Nephron progenitor cell (in vitro differentiated cells): Measurements from ENCODE around the gene ZMYND15.
"Not testable (repeated sequence)": the region's sequence is repeated elsewhere in the genome, so short reads cannot be mapped to it uniquely, and the experiment has no call there.

Source experiments
- DNase-seq: peaks from one replicate; pipeline ENCODE4 v3.0.0; 2021
- H3K27ac Mint-ChIP-seq: 2 replicates; pipeline ENCODE4 v1.8.0; 2021; ENCODE audit warnings: mild to moderate bottlenecking, moderate library complexity, mixed read lengths
- H3K27me3 Mint-ChIP-seq: 2 replicates; pipeline ENCODE4 v1.8.0; 2021; ENCODE audit warnings: mild to moderate bottlenecking, low read depth, mixed read lengths; ENCODE audit not compliant: poor library complexity
- H3K36me3 Mint-ChIP-seq: 2 replicates; pipeline ENCODE4 v1.8.0; 2021; ENCODE audit warnings: low read depth, mixed read lengths
- H3K4me1 Mint-ChIP-seq: 2 replicates; pipeline ENCODE4 v1.8.0; 2021; ENCODE audit warnings: mixed read lengths
- H3K4me3 Mint-ChIP-seq: 2 replicates; pipeline ENCODE4 v1.8.0; 2021; ENCODE audit warnings: mild to moderate bottlenecking, moderate library complexity, mixed read lengths
- H3K9me3 Mint-ChIP-seq: 2 replicates; pipeline ENCODE4 v1.8.0; 2021; ENCODE audit warnings: mild to moderate bottlenecking, moderate library complexity, mixed read lengths
- TF ChIP-seq, protein P1 (sequence below): fragments of 200-600 bp; sonication (generic); IDR thresholded peaks from 2 replicates; pipeline ENCODE4 v1.5.0; 2021; ENCODE audit warnings: antibody characterized with exemption

ZMYND15 gene, protein sequence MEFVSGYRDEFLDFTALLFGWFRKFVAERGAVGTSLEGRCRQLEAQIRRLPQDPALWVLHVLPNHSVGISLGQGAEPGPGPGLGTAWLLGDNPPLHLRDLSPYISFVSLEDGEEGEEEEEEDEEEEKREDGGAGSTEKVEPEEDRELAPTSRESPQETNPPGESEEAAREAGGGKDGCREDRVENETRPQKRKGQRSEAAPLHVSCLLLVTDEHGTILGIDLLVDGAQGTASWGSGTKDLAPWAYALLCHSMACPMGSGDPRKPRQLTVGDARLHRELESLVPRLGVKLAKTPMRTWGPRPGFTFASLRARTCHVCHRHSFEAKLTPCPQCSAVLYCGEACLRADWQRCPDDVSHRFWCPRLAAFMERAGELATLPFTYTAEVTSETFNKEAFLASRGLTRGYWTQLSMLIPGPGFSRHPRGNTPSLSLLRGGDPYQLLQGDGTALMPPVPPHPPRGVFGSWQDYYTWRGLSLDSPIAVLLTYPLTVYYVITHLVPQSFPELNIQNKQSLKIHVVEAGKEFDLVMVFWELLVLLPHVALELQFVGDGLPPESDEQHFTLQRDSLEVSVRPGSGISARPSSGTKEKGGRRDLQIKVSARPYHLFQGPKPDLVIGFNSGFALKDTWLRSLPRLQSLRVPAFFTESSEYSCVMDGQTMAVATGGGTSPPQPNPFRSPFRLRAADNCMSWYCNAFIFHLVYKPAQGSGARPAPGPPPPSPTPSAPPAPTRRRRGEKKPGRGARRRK

GRCh38 chr17:4739122-4740024 is at the start of gene ZMYND15, which contains the start of gene CXCL16:
ZMYND15 (plus strand) TSS chr17:4739833; CDS start chr17:4740549, 716 bp downstream.
CXCL16 (minus strand) TSS chr17:4739928; CDS start chr17:4739339, 589 bp downstream.
- H3K36me3 Mint-ChIP-seq, result no peaks in the 10 kb centered on the region
- peak within 1 kb of the TSS; percentile 77 for H3K4me3 Mint-ChIP-seq
- H3K4me1 Mint-ChIP-seq, result peaks cover 19% of the 10 kb centered on the region
- TF ChIP-seq, protein P1, sequence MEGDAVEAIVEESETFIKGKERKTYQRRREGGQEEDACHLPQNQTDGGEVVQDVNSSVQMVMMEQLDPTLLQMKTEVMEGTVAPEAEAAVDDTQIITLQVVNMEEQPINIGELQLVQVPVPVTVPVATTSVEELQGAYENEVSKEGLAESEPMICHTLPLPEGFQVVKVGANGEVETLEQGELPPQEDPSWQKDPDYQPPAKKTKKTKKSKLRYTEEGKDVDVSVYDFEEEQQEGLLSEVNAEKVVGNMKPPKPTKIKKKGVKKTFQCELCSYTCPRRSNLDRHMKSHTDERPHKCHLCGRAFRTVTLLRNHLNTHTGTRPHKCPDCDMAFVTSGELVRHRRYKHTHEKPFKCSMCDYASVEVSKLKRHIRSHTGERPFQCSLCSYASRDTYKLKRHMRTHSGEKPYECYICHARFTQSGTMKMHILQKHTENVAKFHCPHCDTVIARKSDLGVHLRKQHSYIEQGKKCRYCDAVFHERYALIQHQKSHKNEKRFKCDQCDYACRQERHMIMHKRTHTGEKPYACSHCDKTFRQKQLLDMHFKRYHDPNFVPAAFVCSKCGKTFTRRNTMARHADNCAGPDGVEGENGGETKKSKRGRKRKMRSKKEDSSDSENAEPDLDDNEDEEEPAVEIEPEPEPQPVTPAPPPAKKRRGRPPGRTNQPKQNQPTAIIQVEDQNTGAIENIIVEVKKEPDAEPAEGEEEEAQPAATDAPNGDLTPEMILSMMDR, result no peak
- no peaks in the 10 kb centered on the region for H3K9me3 Mint-ChIP-seq
- H3K27me3 Mint-ChIP-seq, result peaks cover 99% of the 10 kb centered on the region
- no peak within 1 kb of the TSS for H3K27ac Mint-ChIP-seq
- DNase-seq, result peak; percentile 65

GRCh38 chr17:4689872-4690271 is 49.8 kb upstream of the ZMYND15 start:
- not testable (repeated sequence) for H3K27me3 Mint-ChIP-seq, H3K27ac Mint-ChIP-seq, DNase-seq, H3K4me1 Mint-ChIP-seq, H3K4me3 Mint-ChIP-seq
- H3K36me3 Mint-ChIP-seq, result peaks cover 87% of the 10 kb centered on the region
- H3K9me3 Mint-ChIP-seq, result peaks cover 22% of the 10 kb centered on the region

DNA sequence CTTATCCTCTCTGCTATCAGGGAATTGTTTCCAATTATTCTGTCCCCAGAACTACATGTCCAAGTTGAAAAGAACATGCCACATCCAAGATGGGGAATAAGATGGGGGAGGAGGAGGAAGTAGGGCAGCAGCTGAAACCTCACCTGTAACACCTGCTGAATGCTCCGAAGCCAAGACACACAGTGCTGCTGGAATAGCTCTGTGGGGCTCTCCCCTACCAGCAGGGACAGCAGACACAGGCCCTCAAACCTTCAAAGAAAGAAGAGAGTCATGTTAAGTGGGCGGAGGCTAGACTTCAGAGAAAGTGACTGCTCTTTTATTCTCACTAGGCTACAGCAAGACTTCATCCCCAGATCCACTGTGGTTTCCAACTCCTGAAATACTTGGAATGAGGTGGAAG is 48.9 kb upstream of the ZMYND15 start:
- Mint-ChIP-seq H3K4me1 (peaks cover 5% of the 10 kb centered on the region), H3K27me3 (no peaks in the 10 kb centered on the region), H3K4me3 (no peak overlapping the region), H3K27ac (peak overlapping the region; percentile 88), H3K9me3 (peaks cover 22% of the 10 kb centered on the region), H3K36me3 (peaks cover 87% of the 10 kb centered on the region)
- DNase-seq, result no peak
- TF ChIP-seq, protein P1, result no peak

DNA sequence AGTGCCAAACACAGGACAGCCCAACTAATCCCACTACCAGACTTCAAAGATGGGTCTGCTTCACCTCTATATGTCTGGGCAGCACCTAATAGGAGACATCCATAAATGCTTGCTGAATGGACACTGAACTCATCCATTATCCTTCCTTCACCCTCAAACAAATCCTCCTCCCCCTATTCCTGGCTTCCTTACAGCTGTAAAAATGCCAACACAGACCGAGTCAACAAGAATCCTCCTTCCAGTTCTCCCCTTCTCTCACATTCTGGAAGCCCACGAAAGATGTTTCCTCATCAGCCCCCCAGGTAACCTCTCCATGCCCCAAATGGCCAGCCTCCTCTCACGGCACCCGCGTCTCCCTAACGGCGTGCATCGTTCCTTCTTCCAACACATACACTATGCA is 47.9 kb upstream of the ZMYND15 start:
- peak overlapping the region; percentile 88 for H3K27ac Mint-ChIP-seq
- TF ChIP-seq, protein P1, result no peak
- peaks cover 88% of the 10 kb centered on the region for H3K36me3 Mint-ChIP-seq
- H3K4me3 Mint-ChIP-seq, result no peak overlapping the region
- peaks cover 5% of the 10 kb centered on the region for H3K4me1 Mint-ChIP-seq
- no peaks in the 10 kb centered on the region for H3K27me3 Mint-ChIP-seq
- DNase-seq, result no peak
- peaks cover 22% of the 10 kb centered on the region for H3K9me3 Mint-ChIP-seq

- no peaks in the 10 kb centered on the region for H3K27me3 Mint-ChIP-seq
- DNase-seq, result no peak
- no peak overlapping the region for H3K4me3 Mint-ChIP-seq
- no peak overlapping the region for H3K27ac Mint-ChIP-seq
- peaks cover 13% of the 10 kb centered on the region for H3K9me3 Mint-ChIP-seq
- TF ChIP-seq, protein P1, result no peak
- H3K4me1 Mint-ChIP-seq, result peaks cover 5% of the 10 kb centered on the region
- peaks cover 86% of the 10 kb centered on the region for H3K36me3 Mint-ChIP-seq
Measured at GRCh38 chr17:4693416-4693815, 46.2 kb upstream of the ZMYND15 start.
